Osteoblast (primary cell): ENCODE results near the gene UXT. TPM values are rescaled to one million over a fixed set of nuclear protein-coding genes. Genes with fewer than 3 reads are reported as not detected.

ENCODE experiments used
- DNase-seq: peaks from one replicate; pipeline ENCODE4 v3.0.0; 2011; ENCODE audit warnings: low spot score, mixed read lengths; ENCODE audit not compliant: insufficient read length; ENCODE audit errors: missing footprints
- H2AFZ ChIP-seq: 2 replicates; pipeline ENCODE4 v1.6.0; 2011; ENCODE audit warnings: mild to moderate bottlenecking, low read length
- H3K27ac ChIP-seq: 2 replicates; pipeline ENCODE4 v1.5.1; 2011; ENCODE audit warnings: mild to moderate bottlenecking, low read depth, low read length, moderate library complexity
- H3K27me3 ChIP-seq: 2 replicates; pipeline ENCODE4 v1.6.0; 2012; ENCODE audit warnings: mild to moderate bottlenecking, control low read depth, inconsistent platforms, low read length, moderate library complexity; ENCODE audit not compliant: insufficient read depth
- H3K36me3 ChIP-seq: 2 replicates; pipeline ENCODE4 v1.5.1; 2011; ENCODE audit warnings: mild to moderate bottlenecking, low read length, control low read depth, moderate library complexity; ENCODE audit not compliant: insufficient read depth
- H3K4me1 ChIP-seq: 2 replicates; pipeline ENCODE4 v1.5.1; 2011; ENCODE audit warnings: mild to moderate bottlenecking, low read length, control low read depth, moderate library complexity; ENCODE audit not compliant: insufficient read depth
- H3K4me2 ChIP-seq: 2 replicates; pipeline ENCODE4 v1.6.0; 2011; ENCODE audit warnings: mild to moderate bottlenecking, low read length; ENCODE audit not compliant: insufficient read depth
- H3K4me3 ChIP-seq: fragments of 200-600 bp; sonication (generic); 3 replicates; pipeline ENCODE4 v1.5.1; 2012; ENCODE audit warnings: mild to moderate bottlenecking, low read length, inconsistent platforms; ENCODE audit not compliant: insufficient read depth
- H3K79me2 ChIP-seq: 2 replicates; pipeline ENCODE4 v1.6.0; 2012; ENCODE audit warnings: mild to moderate bottlenecking, low read length, control low read depth, inconsistent platforms; ENCODE audit not compliant: insufficient read depth
- H3K9me3 ChIP-seq: 2 replicates; pipeline ENCODE4 v1.5.1; 2011; ENCODE audit warnings: low read depth, low read length, control low read depth
- H4K20me1 ChIP-seq: 2 replicates; pipeline ENCODE4 v1.6.0; 2012; ENCODE audit warnings: mild to moderate bottlenecking, low read length, control low read depth; ENCODE audit not compliant: insufficient read depth
- CTCF ChIP-seq: IDR thresholded peaks from 2 replicates; pipeline ENCODE4 v1.5.1; 2011; ENCODE audit warnings: mild to moderate bottlenecking, low read depth, low read length, moderate library complexity; ENCODE audit errors: extremely low read depth
- total RNA-seq: library from RNA; depleted of rRNA; stranded (reverse); fragments of >200 nt; gene quantifications from 2 replicates; pipeline ENCODE4 v1.2.3, GENCODE V29; 2012

UXT gene
- 93.4 and 94.9 TPM in 2 replicates for total RNA-seq

DNA sequence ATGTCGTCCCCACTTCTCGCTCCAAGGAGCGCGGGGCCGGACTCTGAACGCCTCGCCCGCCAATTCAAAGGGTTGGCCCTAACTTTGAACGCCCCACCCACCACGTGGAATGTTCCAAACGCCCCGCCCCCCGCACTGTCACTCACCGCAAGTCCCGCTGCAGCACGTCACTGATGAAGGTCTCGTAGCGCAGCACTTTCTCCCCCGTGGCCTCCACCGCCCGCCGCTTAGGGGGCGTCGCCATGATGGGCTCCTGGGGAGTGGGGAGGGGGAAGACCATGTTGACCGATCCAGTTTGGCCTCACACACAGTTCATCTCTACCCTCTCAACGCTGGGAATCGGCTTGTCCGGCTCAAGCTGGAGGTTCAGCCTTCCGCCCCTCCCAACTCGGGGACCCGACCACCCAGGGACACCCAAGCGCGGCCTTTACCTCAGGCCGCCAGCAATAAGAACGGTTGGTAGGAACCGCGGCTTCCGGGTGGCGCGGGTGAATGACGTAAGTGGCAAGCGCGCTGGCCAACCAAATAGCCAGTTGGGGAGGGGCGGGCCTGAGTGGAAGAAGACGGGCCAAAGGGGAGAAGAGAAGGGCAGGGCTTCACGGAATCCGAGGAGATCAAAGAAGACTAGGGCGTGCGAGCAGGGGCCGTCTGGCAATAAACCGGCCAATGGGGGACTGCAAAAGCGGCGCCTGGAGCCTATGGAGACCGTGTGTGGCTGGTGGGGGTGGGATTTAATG is at the start of gene UXT:
Gene UXT, minus strand, starts transcription at position 497 of the 737 bp plus-strand sequence. Its CDS starts 253 bp downstream, at position 244.
- Histone ChIP-seq H3K79me2 (peaks cover 10% of the 10 kb centered on the region), H3K4me3 (peak within 1 kb of the TSS; percentile 80), H2AFZ (peak within 1 kb of the TSS; percentile 63), H3K27me3 (no peaks in the 10 kb centered on the region), H3K4me2 (peak within 1 kb of the TSS; percentile 83), H4K20me1 (no peaks in the 10 kb centered on the region), H3K9me3 (no peaks in the 10 kb centered on the region), H3K4me1 (peaks cover 12% of the 10 kb centered on the region), H3K36me3 (peaks cover 16% of the 10 kb centered on the region), H3K27ac (peak within 1 kb of the TSS; percentile 96)
- peak; percentile 90 for DNase-seq
- no peak for TF ChIP-seq CTCF

DNA sequence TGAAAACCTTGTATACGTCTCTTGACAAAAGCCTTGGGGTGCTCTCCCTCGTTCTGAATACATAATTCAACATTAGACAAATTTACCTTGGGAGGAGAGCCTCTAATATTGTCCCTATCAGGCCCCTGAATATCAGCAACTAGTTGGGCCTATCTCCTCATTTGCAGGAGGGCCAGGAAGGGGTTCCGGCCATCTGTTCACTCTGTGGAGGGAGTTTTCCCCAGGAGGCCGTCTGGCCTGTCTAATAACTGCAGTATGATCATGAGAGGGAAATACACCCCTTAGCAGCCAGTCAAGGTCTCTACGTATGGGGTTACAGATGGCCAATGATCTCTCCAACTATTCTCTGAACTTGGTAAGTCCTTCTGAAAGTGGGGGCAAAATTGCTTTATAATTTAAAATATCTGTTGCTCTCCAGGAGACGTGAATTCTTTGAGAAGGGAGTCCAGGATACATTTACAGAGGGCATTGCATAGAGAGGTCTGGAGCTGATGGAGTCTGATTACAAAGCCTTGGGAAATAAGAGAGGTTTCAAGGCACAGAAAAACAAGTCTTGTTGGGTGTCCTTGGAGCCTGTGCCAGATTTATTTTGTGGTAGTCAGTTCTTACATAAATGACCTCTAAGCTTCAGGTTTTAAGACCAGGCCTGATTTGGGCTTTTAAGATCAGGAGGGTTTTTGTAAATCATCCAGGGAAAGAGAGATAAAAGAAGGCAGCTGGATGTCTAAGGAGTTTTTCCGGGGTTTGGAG is 48.2 kb upstream of the UXT start:
- Histone ChIP-seq H3K27me3 (peaks cover 3% of the 10 kb centered on the region), H2AFZ (no peak overlapping the region), H3K27ac (no peak overlapping the region), H3K9me3 (no peaks in the 10 kb centered on the region), H4K20me1 (no peaks in the 10 kb centered on the region), H3K79me2 (no peaks in the 10 kb centered on the region), H3K36me3 (no peaks in the 10 kb centered on the region), H3K4me3 (no peak overlapping the region), H3K4me2 (no peak overlapping the region), H3K4me1 (peaks cover 10% of the 10 kb centered on the region)
- DNase-seq: no peak
- no peak for TF ChIP-seq CTCF

GRCh38 chrX:47706575-47706974 is 47.6 kb upstream of the UXT start:
- H3K27me3 ChIP-seq: peaks cover 3% of the 10 kb centered on the region
- H3K9me3 ChIP-seq: no peaks in the 10 kb centered on the region
- peak overlapping the region; percentile 25 for H3K4me2 ChIP-seq
- no peak overlapping the region for H2AFZ ChIP-seq
- no peak for DNase-seq
- no peak overlapping the region for H3K27ac ChIP-seq
- H3K4me3 ChIP-seq: no peak overlapping the region
- peaks cover 10% of the 10 kb centered on the region for H3K4me1 ChIP-seq
- H3K79me2 ChIP-seq: no peaks in the 10 kb centered on the region
- no peaks in the 10 kb centered on the region for H4K20me1 ChIP-seq
- H3K36me3 ChIP-seq: no peaks in the 10 kb centered on the region
- no peak for TF ChIP-seq CTCF

GRCh38 chrX:47704736-47705135 is 45.8 kb upstream of the UXT start:
- Histone ChIP-seq H3K4me3 (no peak overlapping the region), H4K20me1 (no peaks in the 10 kb centered on the region), H3K36me3 (no peaks in the 10 kb centered on the region), H3K4me1 (peaks cover 10% of the 10 kb centered on the region), H3K27me3 (peaks cover 6% of the 10 kb centered on the region), H3K27ac (no peak overlapping the region), H3K79me2 (no peaks in the 10 kb centered on the region), H2AFZ (no peak overlapping the region), H3K4me2 (no peak overlapping the region), H3K9me3 (no peaks in the 10 kb centered on the region)
- no peak for TF ChIP-seq CTCF
- no peak for DNase-seq
